T-helper 2 cell treated with Interferon-gamma antibody and Interleukin-4, amounts not matched to agents 5 μg/mL and 100 μg/mL, for 36 hours (primary cell): ENCODE data around the gene UBE2E2.
"Not testable (repeated sequence)": the region's sequence is repeated elsewhere in the genome, so short reads cannot be mapped to it uniquely, and the experiment has no call there.

ENCODE experiments used
- DNase-seq: peaks from one replicate; pipeline ENCODE4 v3.0.0; 2021; ENCODE audit warnings: low spot score
- H3K27ac Mint-ChIP-seq: one replicate; pipeline ENCODE4 v1.8.0; 2021; ENCODE audit warnings: mild to moderate bottlenecking, mixed read lengths
- H3K27me3 Mint-ChIP-seq: one replicate; pipeline ENCODE4 v1.8.0; 2021; ENCODE audit warnings: low read depth, mixed read lengths
- H3K36me3 Mint-ChIP-seq: one replicate; pipeline ENCODE4 v1.8.0; 2021; ENCODE audit warnings: low read depth, mixed read lengths
- H3K4me1 Mint-ChIP-seq: one replicate; pipeline ENCODE4 v1.8.0; 2021; ENCODE audit warnings: low read depth, mixed read lengths
- H3K4me3 Mint-ChIP-seq: one replicate; pipeline ENCODE4 v1.8.0; 2022; ENCODE audit warnings: mild to moderate bottlenecking, moderate library complexity, mixed read lengths
- H3K9me3 Mint-ChIP-seq: one replicate; pipeline ENCODE4 v1.8.0; 2021; ENCODE audit warnings: mixed read lengths

UBE2E2 gene

DNA sequence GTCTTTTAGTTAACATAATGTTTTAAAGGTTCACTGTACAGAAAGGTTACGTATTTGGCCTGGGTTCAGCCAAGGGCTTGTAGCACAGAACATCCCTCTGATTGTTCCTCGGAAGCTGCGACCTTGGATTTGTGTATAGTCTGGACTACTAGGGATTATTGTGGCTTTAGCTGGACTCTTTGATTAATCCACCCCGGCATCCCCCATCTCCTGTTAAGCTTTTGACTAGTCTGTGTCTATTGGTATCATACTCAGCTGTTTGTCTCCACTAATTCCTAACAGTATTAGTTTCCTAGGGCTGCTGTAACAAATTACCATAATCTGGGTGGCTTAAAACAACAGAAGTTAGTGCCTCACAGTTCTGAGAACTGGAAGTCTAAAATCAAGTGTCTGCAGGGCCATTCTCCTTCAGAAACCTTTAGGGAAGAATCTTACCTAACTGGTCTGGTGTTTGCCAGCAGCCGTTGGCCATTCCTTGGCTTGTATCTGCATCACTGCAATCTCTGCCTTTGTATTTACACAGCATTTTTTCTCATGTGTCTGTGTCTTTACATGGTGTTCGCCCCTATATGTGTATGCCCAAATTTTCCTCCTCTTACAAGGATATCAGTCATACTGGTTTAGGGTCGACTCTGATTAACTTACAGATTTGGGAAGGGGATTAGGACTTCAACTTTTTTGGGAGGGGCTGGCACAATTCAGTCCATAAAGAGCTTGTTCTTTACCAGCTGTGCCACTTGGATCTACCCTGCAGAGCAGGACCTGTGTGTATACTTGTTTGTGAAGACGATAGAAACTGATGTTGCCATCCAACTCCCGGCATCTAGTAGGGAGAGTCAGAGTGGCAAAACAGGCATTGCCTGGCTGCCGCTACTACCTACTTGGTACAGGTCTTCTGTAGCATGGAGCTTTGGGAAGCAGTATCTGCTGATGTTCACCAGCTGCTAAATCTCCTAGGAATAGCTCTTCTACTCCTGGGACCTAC lies 117.8 kb downstream of the UBE2E2 start:
- Mint-ChIP-seq H3K4me1 (peaks cover 9% of the 10 kb centered on the region), H3K9me3 (no peaks in the 10 kb centered on the region), H3K27ac (no peak overlapping the region), H3K36me3 (no peaks in the 10 kb centered on the region), H3K27me3 (peaks cover 6% of the 10 kb centered on the region), H3K4me3 (no peak overlapping the region)
- DNase-seq = no peak

DNA sequence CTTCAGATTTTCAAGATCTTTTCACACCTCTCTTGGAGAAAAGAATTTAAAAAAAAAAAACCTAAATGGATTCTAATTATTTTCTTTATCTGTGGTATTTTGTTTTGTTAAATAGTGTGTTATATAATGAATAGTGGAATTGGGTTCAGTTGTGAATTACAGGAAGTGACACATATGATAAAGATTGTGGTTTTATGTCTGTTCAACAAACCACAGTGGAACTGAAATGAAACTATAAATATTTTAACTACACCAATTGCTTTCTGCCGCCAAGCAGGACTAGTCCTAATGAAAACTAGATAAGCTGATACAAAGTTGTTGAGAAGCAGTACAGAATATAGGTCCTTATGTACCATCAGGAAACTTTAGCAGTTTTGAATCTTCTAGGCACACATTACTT lies 121.6 kb downstream of the UBE2E2 start:
- no peak overlapping the region for H3K27ac Mint-ChIP-seq
- peaks cover 6% of the 10 kb centered on the region for H3K27me3 Mint-ChIP-seq
- no peak overlapping the region for H3K4me3 Mint-ChIP-seq
- no peak for DNase-seq
- H3K4me1 Mint-ChIP-seq = peaks cover 9% of the 10 kb centered on the region
- no peaks in the 10 kb centered on the region for H3K36me3 Mint-ChIP-seq
- no peaks in the 10 kb centered on the region for H3K9me3 Mint-ChIP-seq

DNA sequence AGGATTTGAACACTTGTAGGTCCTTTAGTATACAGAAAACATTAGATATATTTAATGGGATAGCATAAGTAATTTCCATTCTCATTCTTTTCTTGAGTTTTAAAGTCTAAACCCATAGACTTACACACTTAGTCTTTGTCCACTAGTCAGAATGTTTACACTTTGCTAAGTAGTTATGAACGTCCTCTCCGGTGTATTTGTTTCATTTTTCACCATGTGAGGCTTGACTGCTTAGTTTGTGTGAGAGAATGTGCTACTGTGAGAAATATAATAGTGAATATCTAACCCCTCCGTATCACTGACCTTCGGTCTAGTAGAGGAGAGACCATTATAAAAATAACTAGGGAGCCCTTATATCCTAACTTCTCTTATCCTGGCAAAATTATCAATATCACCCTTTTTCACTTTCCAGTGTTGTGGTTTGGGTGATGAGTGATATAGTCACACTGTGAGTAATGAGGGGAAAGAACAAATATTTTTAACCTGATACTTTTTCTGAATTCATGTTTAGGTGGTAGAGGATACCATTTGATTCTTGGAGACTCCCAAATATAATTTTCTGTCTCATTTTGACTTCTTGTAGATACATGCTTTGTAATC lies 122.4 kb downstream of the UBE2E2 start:
- peaks cover 9% of the 10 kb centered on the region for H3K4me1 Mint-ChIP-seq
- H3K27me3 Mint-ChIP-seq = peaks cover 6% of the 10 kb centered on the region
- no peak for DNase-seq
- H3K27ac Mint-ChIP-seq = no peak overlapping the region
- no peak overlapping the region for H3K4me3 Mint-ChIP-seq
- no peaks in the 10 kb centered on the region for H3K36me3 Mint-ChIP-seq
- no peaks in the 10 kb centered on the region for H3K9me3 Mint-ChIP-seq

DNA sequence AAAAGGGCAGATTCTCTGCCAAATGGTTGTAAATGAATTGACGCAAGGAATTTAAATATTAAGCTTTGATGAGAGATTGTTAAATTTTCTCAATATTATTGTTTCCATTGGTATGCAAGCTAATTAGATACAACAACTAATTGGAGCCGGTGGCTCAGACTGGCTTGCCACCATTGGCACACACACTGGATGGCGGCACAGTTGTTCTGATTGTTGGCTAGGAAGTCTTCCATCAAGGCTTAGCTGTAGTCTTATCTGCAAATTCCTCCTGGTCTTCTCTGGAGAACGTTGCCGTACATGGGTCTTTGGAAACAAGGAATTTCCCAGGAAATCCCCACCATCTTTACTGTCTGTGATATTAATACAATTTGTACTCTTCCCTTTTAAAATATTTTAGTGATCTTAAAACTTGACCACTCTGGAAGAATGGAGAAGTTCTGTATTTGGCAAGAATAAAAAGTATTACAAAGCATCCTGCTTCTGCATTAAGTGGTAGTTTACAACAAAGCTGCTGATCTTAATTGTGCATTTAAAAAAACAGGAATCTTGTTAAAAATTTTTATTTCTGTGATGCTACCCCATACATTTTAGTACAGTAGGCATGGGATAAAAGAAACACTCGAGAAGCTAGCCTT lies 126.5 kb downstream of the UBE2E2 start:
- H3K27ac Mint-ChIP-seq = no peak overlapping the region
- no peak for DNase-seq
- no peaks in the 10 kb centered on the region for H3K9me3 Mint-ChIP-seq
- no peak overlapping the region for H3K4me3 Mint-ChIP-seq
- no peaks in the 10 kb centered on the region for H3K36me3 Mint-ChIP-seq
- H3K4me1 Mint-ChIP-seq = peaks cover 7% of the 10 kb centered on the region
- H3K27me3 Mint-ChIP-seq = no peaks in the 10 kb centered on the region

DNA sequence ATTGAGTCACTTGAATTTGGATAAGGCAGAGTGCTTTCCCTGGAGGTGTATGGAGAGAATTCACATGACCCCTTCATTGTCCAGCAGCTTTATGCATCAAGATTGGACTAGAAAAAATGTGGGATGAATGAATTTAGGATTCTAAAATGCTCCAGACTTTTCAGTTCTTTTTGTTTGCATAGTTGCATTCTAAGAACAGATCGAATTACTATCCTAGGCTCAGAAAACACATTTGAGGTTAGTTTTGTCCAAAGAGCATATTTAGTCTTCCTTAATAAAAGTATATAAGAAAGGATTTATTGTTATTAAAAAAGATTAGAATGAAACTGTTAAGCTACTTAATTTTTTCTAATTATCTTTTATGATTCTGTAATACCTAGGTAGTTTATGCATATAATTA lies 127.4 kb downstream of the UBE2E2 start:
- no peak for DNase-seq
- no peaks in the 10 kb centered on the region for H3K27me3 Mint-ChIP-seq
- H3K9me3 Mint-ChIP-seq = no peaks in the 10 kb centered on the region
- H3K4me3 Mint-ChIP-seq = no peak overlapping the region
- no peak overlapping the region for H3K27ac Mint-ChIP-seq
- no peaks in the 10 kb centered on the region for H3K36me3 Mint-ChIP-seq
- peaks cover 2% of the 10 kb centered on the region for H3K4me1 Mint-ChIP-seq

DNA sequence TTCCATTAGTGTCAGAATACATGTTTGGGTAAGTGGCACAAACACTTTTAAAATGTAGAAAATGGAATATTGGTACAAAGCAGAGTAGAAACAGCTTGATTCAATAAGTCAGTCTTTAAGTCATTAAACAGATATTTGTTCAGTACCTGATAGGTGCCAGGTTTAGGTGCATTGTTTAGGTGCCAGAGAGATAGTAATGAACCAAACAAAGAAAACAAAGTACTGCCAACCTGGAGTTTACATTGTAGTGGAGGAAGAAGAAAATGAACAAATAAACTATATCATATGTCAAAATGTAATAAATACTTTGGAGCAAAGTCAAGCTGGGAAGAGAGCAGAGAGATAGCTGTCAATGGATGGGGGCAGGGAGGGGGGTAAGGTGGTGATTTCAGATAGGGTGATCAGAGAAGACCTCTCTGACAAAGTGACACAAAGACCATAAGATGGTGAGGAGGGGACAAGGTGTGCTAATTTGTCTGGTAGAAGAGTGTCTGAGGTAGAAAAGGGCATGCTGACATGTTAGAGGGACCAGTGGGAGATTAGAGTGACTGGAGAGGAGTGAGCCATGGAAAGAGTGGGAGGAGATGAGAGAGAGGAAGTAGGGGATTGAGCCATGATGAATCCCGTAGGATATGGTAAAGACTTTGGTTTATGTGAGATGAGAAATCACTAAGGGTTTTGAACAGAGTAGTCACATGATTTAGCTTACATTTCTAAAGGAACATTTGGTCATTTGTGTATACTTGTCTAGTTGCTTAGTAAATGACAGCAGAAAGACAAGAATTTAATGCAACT lies 128.2 kb downstream of the UBE2E2 start:
- Mint-ChIP-seq H3K9me3 (no peaks in the 10 kb centered on the region), H3K36me3 (no peaks in the 10 kb centered on the region), H3K4me1 (no peaks in the 10 kb centered on the region), H3K27ac (no peak overlapping the region), H3K27me3 (no peaks in the 10 kb centered on the region), H3K4me3 (no peak overlapping the region)
- DNase-seq = no peak

DNA sequence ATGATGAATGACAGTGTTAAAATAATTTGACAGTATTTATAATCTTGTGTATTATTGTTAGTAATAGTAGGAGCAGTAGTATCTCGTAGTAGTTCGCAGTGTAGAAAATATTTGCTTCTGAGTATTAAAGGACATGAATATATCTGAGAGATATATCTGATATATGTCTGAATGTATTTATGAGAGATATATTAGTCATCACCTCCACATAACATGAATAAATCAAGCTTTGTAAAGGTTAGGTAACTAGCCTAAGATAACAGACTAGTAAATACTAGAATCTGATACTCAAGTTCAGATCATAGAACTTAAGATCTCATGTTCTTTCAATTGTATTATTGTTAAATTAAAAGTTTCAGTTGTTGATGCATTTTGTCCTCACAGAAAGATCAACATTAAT lies 130.5 kb downstream of the UBE2E2 start:
- no peaks in the 10 kb centered on the region for H3K9me3 Mint-ChIP-seq
- H3K4me3 Mint-ChIP-seq = no peak overlapping the region
- H3K27me3 Mint-ChIP-seq = no peaks in the 10 kb centered on the region
- DNase-seq = no peak
- no peaks in the 10 kb centered on the region for H3K36me3 Mint-ChIP-seq
- H3K4me1 Mint-ChIP-seq = no peaks in the 10 kb centered on the region
- no peak overlapping the region for H3K27ac Mint-ChIP-seq

DNA sequence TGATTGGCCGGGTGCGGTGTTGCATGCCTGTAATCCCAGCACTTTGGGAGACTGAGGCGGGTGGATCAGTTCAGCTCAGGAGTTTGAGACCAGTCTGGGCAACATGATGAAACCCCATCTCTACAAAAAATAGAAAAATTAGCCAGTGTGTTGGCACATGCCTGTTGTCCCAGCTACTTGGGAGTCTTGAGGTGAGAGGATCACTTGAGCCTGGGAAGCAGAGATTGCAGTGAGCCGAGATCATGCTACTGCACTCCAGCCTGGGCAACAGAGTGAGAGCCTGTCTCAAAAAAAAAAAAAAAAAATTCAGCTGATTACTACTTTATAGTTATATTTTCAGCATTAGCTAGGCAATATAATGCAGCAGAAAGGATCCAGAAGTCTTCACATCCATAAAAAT lies 133.7 kb downstream of the UBE2E2 start:
- H3K4me1 Mint-ChIP-seq, H3K36me3 Mint-ChIP-seq, H3K27me3 Mint-ChIP-seq, DNase-seq, H3K27ac Mint-ChIP-seq, H3K9me3 Mint-ChIP-seq, H3K4me3 Mint-ChIP-seq: not testable (repeated sequence)

DNA sequence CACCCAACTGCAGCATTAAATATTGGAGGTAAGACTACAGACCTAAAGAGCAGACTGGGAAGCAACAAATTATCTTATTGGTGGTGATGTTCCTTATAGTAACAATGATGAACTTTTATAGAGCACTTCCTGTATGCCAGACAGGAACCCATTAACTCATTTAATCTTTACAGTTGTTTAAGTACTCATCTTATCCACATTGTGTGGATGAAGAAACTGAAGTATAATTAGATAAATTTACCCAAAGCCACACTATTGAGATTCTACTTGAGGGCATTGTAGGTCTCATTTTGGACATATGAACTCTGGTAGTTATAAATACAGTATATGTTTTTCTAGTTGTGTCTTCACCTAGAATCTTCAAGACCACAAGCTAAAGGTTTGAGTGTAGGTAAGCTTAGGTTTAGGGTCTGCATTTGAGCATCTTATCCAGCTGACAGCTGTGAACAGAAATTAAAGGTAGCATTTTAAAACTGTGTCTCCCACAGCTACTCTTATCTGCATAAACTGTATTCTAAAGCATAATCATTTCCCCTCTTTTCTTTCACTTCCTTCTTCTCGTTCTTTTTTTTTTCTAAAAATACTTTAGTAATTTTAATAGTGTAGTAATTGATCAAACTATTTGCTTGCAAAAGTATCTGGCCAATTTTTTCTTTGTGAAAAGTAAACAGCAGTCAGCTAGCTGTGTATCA lies 138.2 kb downstream of the UBE2E2 start:
- Mint-ChIP-seq H3K27ac (no peak overlapping the region), H3K36me3 (no peaks in the 10 kb centered on the region), H3K4me3 (no peak overlapping the region), H3K9me3 (no peaks in the 10 kb centered on the region), H3K4me1 (no peaks in the 10 kb centered on the region), H3K27me3 (no peaks in the 10 kb centered on the region)
- no peak for DNase-seq

DNA sequence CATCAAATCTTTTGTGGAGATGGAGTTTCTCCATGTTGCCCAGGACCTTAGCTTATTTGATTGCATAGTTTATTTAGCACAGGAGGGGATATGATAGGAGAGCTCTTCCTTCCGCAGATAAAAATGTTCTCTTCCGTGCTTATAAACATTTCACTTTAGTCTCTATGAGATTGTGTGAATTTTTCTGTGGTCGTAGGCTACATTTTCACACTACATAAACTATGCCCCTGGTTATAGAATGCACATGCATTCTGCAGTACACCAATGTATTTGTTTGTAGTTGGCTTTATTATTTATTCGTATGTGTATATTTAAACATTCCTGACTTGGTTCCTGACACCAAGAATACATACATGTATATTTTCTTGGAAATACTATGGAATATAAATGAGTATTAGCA lies 139.2 kb downstream of the UBE2E2 start:
- Mint-ChIP-seq H3K27me3 (no peaks in the 10 kb centered on the region), H3K4me1 (no peaks in the 10 kb centered on the region), H3K27ac (no peak overlapping the region), H3K9me3 (no peaks in the 10 kb centered on the region), H3K36me3 (no peaks in the 10 kb centered on the region), H3K4me3 (no peak overlapping the region)
- DNase-seq = no peak

DNA sequence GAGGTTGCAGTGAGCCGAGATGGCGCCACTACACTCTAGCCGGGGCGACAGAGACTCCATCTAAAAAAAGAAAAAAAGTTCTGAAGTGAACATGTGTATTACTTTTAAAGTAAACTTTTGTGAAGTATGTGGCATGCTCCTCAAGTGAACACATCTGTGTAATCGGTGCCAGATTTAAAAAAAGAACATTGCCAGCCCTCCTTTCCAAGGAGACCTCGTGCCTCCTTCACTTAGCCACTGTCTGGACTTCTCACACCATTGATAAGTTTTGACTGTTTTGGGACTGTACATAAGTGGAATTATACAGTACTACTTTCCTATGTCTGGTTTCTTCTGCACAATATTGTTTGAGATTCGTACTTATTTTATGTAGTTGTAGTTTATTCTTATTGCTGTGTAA lies 140.4 kb downstream of the UBE2E2 start:
- Mint-ChIP-seq H3K4me3 (no peak overlapping the region), H3K9me3 (no peaks in the 10 kb centered on the region), H3K4me1 (no peaks in the 10 kb centered on the region), H3K36me3 (no peaks in the 10 kb centered on the region), H3K27ac (no peak overlapping the region), H3K27me3 (no peaks in the 10 kb centered on the region)
- DNase-seq = no peak

DNA sequence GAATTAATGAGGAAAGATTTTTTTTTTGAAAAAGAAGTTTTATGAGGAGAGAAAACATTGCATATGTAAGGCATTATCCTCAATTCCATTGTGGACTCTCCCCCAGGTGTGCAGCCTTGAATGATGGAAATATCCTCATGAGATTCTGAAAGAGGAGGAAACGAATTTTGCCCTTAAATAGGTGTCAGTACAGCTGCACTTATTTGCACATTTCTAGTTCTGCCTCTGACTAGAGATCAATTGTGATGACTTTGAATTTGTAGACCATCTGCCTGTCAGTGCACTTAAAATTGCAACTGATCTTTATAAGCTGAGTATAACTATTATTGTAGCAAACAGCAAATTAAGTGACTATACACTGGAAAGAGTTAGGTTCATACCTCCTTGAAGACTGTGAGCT lies 141.8 kb downstream of the UBE2E2 start:
- Mint-ChIP-seq H3K27ac (no peak overlapping the region), H3K27me3 (no peaks in the 10 kb centered on the region), H3K36me3 (no peaks in the 10 kb centered on the region), H3K4me1 (no peaks in the 10 kb centered on the region), H3K4me3 (no peak overlapping the region), H3K9me3 (no peaks in the 10 kb centered on the region)
- DNase-seq = no peak

DNA sequence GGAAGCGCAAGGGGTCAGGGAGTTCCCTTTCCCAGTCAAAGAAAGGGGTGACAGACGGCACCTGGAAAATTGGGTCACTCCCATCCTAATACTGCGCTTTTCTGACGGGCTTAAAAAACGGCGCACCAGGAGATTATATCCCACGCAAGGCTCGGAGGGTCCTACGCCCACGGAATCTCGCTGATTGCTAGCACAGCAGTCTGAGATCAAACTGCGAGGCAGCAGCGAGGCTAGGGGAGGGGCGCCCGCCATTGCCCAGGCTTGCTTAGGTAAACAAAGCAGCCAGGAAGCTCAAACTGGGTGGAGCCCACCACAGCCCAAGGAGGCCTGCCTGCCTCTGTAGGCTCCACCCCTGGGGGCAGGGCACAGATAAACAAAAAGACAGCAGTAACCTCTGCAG lies 146.3 kb downstream of the UBE2E2 start:
- not testable (repeated sequence) for H3K36me3 Mint-ChIP-seq, H3K4me3 Mint-ChIP-seq, DNase-seq, H3K27ac Mint-ChIP-seq, H3K27me3 Mint-ChIP-seq, H3K4me1 Mint-ChIP-seq, H3K9me3 Mint-ChIP-seq
